Ishikawa (cell line): ENCODE data around the gene IKZF4.

Experiments used
- MAX ChIP-seq: IDR thresholded peaks from 2 replicates; pipeline ENCODE4 v1.6.1; 2012
- RAD21 ChIP-seq: IDR thresholded peaks from 2 replicates; pipeline ENCODE4 v1.6.1; 2012; ENCODE audit warnings: low read depth

DNA sequence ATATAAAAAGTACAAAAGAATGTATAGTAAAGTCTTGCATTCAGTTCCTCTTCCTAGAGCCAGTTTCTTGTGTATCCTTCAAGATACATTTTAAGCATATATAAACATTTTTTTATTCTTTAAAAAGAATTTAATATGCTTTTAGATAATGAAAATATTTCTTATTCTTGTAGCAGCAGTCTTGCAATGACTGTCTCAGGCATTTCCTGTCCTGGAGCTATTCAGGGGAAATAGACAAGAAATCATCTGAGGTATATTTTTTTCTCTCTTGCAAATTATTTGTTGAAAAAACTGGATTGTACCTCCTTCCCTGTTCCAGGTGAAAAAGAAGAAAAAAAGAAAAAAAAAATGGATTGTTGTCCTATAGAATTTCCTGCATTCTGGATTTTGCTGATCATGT, 42.2 kb downstream of the IKZF4 start:
- TF ChIP-seq RAD21 (no peak), MAX (no peak)
